ENCODE data around the gene CBARP. TPM values are rescaled to one million over a fixed set of nuclear protein-coding genes. Genes with fewer than 3 reads are reported as not detected.

The CBARP gene
- total and polyA plus RNA-seq, 7 experiments from 2014 or later: 0.15 to 0.27 TPM; not detected in 5

DNA sequence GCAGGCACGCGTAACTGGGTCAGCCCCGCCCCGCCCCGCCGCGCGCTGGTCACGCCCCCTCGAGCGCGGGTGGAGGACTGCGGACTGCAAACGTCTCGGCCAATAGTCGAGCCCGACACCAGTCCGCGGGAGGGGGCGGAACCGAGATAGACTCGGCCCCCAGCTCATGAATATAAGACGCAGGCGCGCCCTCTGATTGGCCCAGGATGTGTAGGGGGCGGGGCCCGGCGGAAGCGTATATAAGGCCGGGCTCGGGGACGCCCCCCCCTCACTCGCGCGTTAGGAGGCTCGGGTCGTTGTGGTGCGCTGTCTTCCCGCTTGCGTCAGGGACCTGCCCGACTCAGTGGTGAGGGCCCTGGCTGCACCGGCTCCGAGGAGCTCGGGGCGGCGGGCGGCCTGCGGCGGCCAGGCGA is 31.3 kb upstream of the CBARP start, which contains the start of gene CIRBP:
Gene CIRBP (plus strand): TSS at position 268 of the 413 bp plus-strand sequence. CDS start 1,602 bp downstream, outside the sequence.
- Histone ChIP-seq H3K9me3 (ENCODE audit: control insufficient read depth in 2 of 3, low read length in 3 of 3) (no peaks in the 10 kb centered on the region), H3K4me3 (ENCODE audit: low read length) (peak within 1 kb of the TSS; percentile 76), H3K27me3 (ENCODE audit: control insufficient read depth in 2 of 2, insufficient read depth in 2 of 2, low read length in 2 of 2) (no peaks in the 10 kb centered on the region), H3K4me1 (ENCODE audit: control insufficient read depth in 2 of 2, insufficient read depth in 2 of 2, low read length in 2 of 2) (peaks cover 60 to 61% of the 10 kb centered on the region in 2 donors), H3K36me3 (ENCODE audit: control insufficient read depth in 2 of 3, insufficient read depth in 3 of 3, low read length in 3 of 3) (peaks cover 32 to 34% (median 33%) of the 10 kb centered on the region in 3 experiments), H3K27ac (ENCODE audit: low read depth, low read length) (peak within 1 kb of the TSS; percentile 82)
- Mint-ChIP-seq H3K27ac (peak within 1 kb of the TSS; percentile 87 to 94 (median 91)), H3K4me3 (peak within 1 kb of the TSS; percentile 88 to 96 (median 90)), H3K27me3 (peaks cover 0 to 6% (median 0%) of the 10 kb centered on the region in 5 donors), H3K36me3 (peaks cover 0 to 37% (median 22%) of the 10 kb centered on the region in 5 donors), H3K9me3 (peaks cover 0 to 11% (median 0%) of the 10 kb centered on the region in 11 donors), H3K4me1 (peaks cover 52 to 76% (median 62%) of the 10 kb centered on the region in 7 donors)
- intact Hi-C loops (cut with micrococcal nuclease): loop anchor here (1.0 to 10.0 kb wide), 7 partner anchors 8 to 586 kb away; partner anchors contain the start of genes STK11 (in 2 of the 2), ATP5F1D (in 1 of the 2), GPX4 (in 1 of the 2) and PTBP1 (in 1 of the 2)
- POLR2A ChIA-PET: interaction anchor here (0.6 to 14.9 kb wide), 70 partner anchors 9 to 1207 kb away, joined by 3 to 366 read pairs (median 4); partner anchors contain the start of genes ABCA7, AP3D1, ARHGAP45 and ATP5F1D
- peak; percentile 95 to 99 (median 98) for DNase-seq
- CTCF ChIA-PET: interaction anchor here (0.8 to 5.1 kb wide), 7 partner anchors 10 to 774 kb away, joined by 3 to 164 read pairs (median 4); partner anchors contain the start of gene ABCA7
- ATAC-seq: peak; percentile 90

DNA sequence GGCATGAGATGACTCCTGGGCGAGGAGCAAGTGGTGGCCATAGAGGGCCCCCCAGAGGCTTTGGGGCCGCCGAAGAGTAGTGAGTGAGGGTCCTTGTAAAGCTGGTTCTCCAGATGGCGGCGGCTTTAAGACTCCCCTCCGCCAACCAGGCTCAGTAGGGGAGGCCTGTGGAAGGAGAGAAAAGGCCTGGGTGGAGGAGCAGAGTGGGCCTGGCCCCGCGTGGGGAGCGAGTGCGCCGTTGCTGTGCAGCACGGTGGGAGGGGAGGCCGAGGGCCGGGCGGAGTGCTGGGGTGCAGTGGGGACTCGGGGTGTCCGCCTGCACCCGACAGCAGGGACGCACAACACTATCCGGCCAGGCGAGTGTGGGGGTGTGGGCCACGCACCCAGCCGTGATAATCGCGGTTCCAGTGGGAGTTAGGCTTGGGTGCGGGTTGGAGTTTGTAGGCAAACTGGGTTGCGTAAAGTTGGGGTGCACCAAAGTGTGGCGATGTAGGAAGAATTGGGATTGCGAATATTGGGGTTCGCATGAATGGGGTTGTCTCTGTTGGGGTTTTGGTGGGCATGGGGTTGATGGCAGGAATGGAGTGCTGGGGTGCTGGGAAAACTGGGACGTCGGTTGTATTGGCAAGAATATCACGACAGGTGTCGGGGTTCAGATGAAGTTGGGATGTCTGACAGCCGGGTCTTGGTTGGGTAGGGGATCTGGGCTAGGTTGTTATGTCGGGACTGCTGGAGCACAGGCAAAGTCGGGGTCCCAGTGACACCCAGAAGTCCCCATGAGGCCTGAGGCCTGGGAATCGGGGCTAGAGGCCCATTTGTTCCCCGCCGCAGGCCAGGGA is 30.6 kb upstream of the CBARP start:
- POLR2A ChIA-PET: interaction anchor here (0.6 to 14.9 kb wide), 63 partner anchors 9 to 1208 kb away, joined by 3 to 366 read pairs (median 4); partner anchors contain the start of genes ABCA7, AP3D1, ARHGAP45 and ATP5F1D
- Histone ChIP-seq H3K27me3 (ENCODE audit: control insufficient read depth in 2 of 2, insufficient read depth in 2 of 2, low read length in 2 of 2) (no peaks in the 10 kb centered on the region), H3K27ac (ENCODE audit: low read depth, low read length) (peak overlapping the region; percentile 82), H3K4me1 (ENCODE audit: control insufficient read depth in 2 of 2, insufficient read depth in 2 of 2, low read length in 2 of 2) (peaks cover 53 to 56% of the 10 kb centered on the region in 2 donors), H3K36me3 (ENCODE audit: control insufficient read depth in 2 of 3, insufficient read depth in 3 of 3, low read length in 3 of 3) (peaks cover 26 to 28% (median 27%) of the 10 kb centered on the region in 3 experiments), H3K4me3 (ENCODE audit: low read length) (no peak overlapping the region), H3K9me3 (ENCODE audit: control insufficient read depth in 2 of 3, low read length in 3 of 3) (no peaks in the 10 kb centered on the region)
- CTCF ChIA-PET: interaction anchor here (0.9 to 5.1 kb wide), 7 partner anchors 9 to 228 kb away, joined by 3 to 164 read pairs (median 4); partner anchors contain the start of gene ABCA7
- peaks cover 0 to 11% (median 0%) of the 10 kb centered on the region in 11 donors for H3K9me3 Mint-ChIP-seq
- H3K4me1 Mint-ChIP-seq: peaks cover 49 to 70% (median 56%) of the 10 kb centered on the region in 7 donors
- peak overlapping the region; percentile 87 to 93 (median 90) for H3K27ac Mint-ChIP-seq
- H3K4me3 Mint-ChIP-seq: peak overlapping the region; percentile 61 to 96 (median 80)
- H3K27me3 Mint-ChIP-seq: peaks cover 0 to 6% (median 0%) of the 10 kb centered on the region in 5 donors
- ATAC-seq (no peak), DNase-seq (no peak)
- peaks cover 0 to 31% (median 16%) of the 10 kb centered on the region in 5 donors for H3K36me3 Mint-ChIP-seq
- intact Hi-C loops (cut with micrococcal nuclease): loop anchor here (1.0 to 10.0 kb wide), 7 partner anchors 7 to 586 kb away; partner anchors contain the start of genes STK11 (in 2 of the 2), ATP5F1D (in 1 of the 2), GPX4 (in 1 of the 2) and PTBP1 (in 1 of the 2)

DNA sequence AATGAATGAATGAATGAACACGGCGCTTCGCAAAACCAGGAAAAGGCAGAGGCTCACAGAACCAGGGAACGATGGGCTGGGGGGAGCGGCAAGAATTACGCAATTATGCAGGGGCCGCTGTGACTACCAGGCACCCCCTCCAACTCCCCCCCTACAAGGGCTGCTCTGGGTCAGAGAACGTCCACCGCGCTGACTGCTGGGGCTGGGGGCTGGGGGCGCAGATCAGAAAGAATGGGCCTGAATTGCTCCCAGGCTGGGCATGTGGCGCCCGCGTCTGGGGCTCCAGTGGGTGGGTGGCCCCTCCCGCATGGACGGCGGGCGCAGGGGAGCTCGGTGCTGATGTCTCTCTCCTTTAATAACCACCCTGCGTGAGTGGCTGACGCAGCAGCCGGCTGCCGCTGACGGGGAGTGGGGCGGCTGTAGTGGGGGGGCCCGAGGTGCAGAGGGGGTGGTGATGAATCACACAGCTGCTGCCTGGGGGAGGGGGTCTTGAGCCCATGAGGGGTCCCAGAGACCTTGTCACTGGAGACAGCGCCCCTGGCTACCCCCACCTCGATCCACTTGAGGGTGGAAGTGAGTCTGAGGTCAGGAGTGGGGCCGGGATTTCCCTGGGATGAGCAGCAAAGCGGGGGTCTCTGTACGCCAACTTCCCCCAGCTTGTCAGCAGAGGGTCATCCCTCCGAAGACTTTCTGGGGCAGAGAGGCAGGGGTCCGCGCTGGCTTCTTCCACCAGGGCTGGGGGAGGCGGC is 29.8 kb upstream of the CBARP start:
- CTCF ChIA-PET: interaction anchor here (0.9 to 5.1 kb wide), 4 partner anchors 8 to 23 kb away, joined by 3 to 164 read pairs (median 10); no protein-coding TSS in a partner anchor
- peaks cover 48 to 53% of the 10 kb centered on the region in 2 donors for H3K4me1 ChIP-seq (ENCODE audit: control insufficient read depth in 2 of 2, insufficient read depth in 2 of 2, low read length in 2 of 2)
- peak overlapping the region; percentile 48 for H3K4me3 ChIP-seq (ENCODE audit: low read length)
- peaks cover 19 to 23% (median 20%) of the 10 kb centered on the region in 3 experiments for H3K36me3 ChIP-seq (ENCODE audit: control insufficient read depth in 2 of 3, insufficient read depth in 3 of 3, low read length in 3 of 3)
- Mint-ChIP-seq H3K36me3 (peaks cover 0 to 25% (median 11%) of the 10 kb centered on the region in 5 donors), H3K27me3 (peaks cover 0 to 6% (median 0%) of the 10 kb centered on the region in 5 donors), H3K9me3 (peaks cover 0 to 7% (median 0%) of the 10 kb centered on the region in 11 donors), H3K4me1 (peaks cover 48 to 70% (median 53%) of the 10 kb centered on the region in 7 donors), H3K27ac (peak overlapping the region in 7 of 9 donors; percentile 28 to 90 (median 76)), H3K4me3 (peak overlapping the region; percentile 58 to 96 (median 68))
- H3K27me3 ChIP-seq (ENCODE audit: control insufficient read depth in 2 of 2, insufficient read depth in 2 of 2, low read length in 2 of 2): no peaks in the 10 kb centered on the region
- POLR2A ChIA-PET: interaction anchor here (1.5 to 14.9 kb wide), 7 partner anchors 8 to 469 kb away, joined by 3 to 366 read pairs (median 17); partner anchors contain the start of genes ABCA7, ATP5F1D, CBARP and FAM174C
- no peak for ATAC-seq
- DNase-seq: peak in 1 of 9 donors; percentile 60
- intact Hi-C loops (cut with micrococcal nuclease): loop anchor here (5.0 to 10.0 kb wide), 2 partner anchors 470 to 587 kb away; partner anchors contain the start of gene PTBP1 (in 1 of the 2)
- H3K9me3 ChIP-seq (ENCODE audit: control insufficient read depth in 2 of 3, low read length in 3 of 3): no peaks in the 10 kb centered on the region
- peak overlapping the region; percentile 82 for H3K27ac ChIP-seq (ENCODE audit: low read depth, low read length)

DNA sequence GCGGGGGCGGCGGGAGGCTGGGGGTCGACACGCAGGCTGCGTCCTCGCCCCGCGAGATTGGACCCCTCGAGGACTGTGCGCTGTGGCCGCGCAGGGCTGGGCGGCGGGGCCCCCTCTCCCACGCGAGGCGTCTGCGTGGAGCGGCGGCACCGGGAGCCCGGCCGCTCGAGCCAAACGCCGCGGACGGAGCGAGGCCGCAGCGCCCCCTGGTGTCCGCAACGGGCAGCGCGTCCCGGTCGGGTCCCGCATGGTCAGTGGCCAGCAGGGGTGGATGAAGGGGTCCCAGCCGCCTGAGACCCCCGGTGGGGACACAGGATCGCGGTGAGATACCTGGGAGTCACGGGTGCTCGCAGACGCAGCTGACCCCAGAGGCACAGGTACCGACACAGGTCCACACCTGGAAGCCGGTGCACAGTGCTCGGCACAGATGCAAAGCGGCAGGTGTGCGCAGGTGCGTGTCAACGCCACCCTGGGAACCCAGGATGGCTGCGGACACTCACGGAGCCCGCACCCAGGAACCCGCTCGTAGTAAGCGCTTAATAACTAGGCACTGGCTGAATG is 29.2 kb upstream of the CBARP start:
- Histone ChIP-seq H3K27ac (ENCODE audit: low read depth, low read length) (peak overlapping the region; percentile 55), H3K36me3 (ENCODE audit: control insufficient read depth in 2 of 3, insufficient read depth in 3 of 3, low read length in 3 of 3) (peaks cover 12 to 17% (median 16%) of the 10 kb centered on the region in 3 experiments), H3K4me1 (ENCODE audit: control insufficient read depth in 2 of 2, insufficient read depth in 2 of 2, low read length in 2 of 2) (peaks cover 47 to 52% of the 10 kb centered on the region in 2 donors), H3K27me3 (ENCODE audit: control insufficient read depth in 2 of 2, insufficient read depth in 2 of 2, low read length in 2 of 2) (no peaks in the 10 kb centered on the region), H3K9me3 (ENCODE audit: control insufficient read depth in 2 of 3, low read length in 3 of 3) (no peaks in the 10 kb centered on the region), H3K4me3 (ENCODE audit: low read length) (peak overlapping the region; percentile 48)
- Mint-ChIP-seq H3K27ac (peak overlapping the region in 6 of 9 donors; percentile 28 to 89 (median 55)), H3K27me3 (peaks cover 0 to 6% (median 0%) of the 10 kb centered on the region in 5 donors), H3K4me3 (peak overlapping the region; percentile 51 to 96 (median 66)), H3K4me1 (peaks cover 45 to 64% (median 52%) of the 10 kb centered on the region in 7 donors), H3K36me3 (peaks cover 0 to 18% (median 11%) of the 10 kb centered on the region in 5 donors), H3K9me3 (peaks cover 0 to 7% (median 0%) of the 10 kb centered on the region in 11 donors)
- ChIA-PET POLR2A (interaction anchor here (0.8 to 14.9 kb wide), 8 partner anchors 9 to 469 kb away, joined by 3 to 366 read pairs (median 13); partner anchors contain the start of genes ABCA7, ATP5F1D, CBARP and FAM174C), CTCF (interaction anchor here (0.9 to 5.1 kb wide), 8 partner anchors 8 to 22 kb away, joined by 3 to 164 read pairs (median 6); partner anchors contain the start of gene FAM174C)
- DNase-seq: peak in 8 of 9 donors; percentile 49 to 90 (median 70)
- peak; percentile 24 for ATAC-seq
- intact Hi-C loops (cut with micrococcal nuclease): loop anchor here (1.0 to 10.0 kb wide), 3 partner anchors 23 to 588 kb away; partner anchors contain the start of gene PTBP1 (in 1 of the 2)

All from naive thymus-derived CD4-positive, alpha-beta T cell (primary cell).